Measurements from ENCODE around the gene RNU1-1. TPM values are rescaled to one million over a fixed set of nuclear protein-coding genes. Genes with fewer than 3 reads are reported as not detected.
"Not testable (repeated sequence)": the region's sequence is repeated elsewhere in the genome, so short reads cannot be mapped to it uniquely, and the experiment has no call there.

RNU1-1 gene
- total and polyA plus RNA-seq, 4 donors: under 0.01 to 16.7 (median under 0.01) TPM; not detected in 1

DNA sequence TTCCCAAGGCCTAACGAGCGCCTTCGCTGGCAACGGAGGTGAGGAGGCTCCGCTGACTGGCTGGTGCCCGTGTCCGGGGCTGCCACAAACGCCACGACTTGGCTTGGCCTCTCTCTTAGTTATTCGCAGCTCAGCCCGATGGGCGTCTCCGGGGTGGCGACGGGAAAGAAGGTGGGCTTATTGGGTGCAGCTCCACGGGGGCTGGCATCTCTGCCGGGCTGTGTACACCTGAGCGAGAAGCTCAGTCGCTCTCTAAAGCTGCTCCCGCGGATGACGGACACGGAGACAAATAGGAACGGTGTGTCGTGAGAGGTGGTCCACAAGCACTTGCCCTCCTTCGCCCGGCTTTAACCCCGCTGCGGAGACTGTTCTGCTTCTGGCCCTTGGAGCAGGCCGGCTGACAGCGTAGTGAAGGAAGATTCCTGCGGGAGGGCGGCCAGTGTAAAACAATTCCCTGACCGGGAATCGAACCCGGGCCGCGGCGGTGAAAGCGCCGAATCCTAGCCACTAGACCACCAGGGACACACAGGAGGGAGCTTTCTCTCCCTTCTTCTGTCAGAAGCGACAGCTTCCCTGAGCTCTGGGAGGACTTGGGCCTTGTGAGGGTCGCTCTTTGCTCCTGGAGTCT, 20.9 kb upstream of the RNU1-1 start:
- not testable (repeated sequence) for H3K4me1 ChIP-seq (ENCODE audit: control insufficient read depth in 4 of 4, insufficient read depth in 4 of 4, low read length in 3 of 4); H3K27me3 ChIP-seq (ENCODE audit: control insufficient read depth in 4 of 4, insufficient read depth in 4 of 4, low read length in 3 of 4); DNase-seq (ENCODE audit: low spot score); H3K4me3 ChIP-seq (ENCODE audit: low read depth in 1 of 3, low read length in 3 of 3); H3K9me3 ChIP-seq (ENCODE audit: control insufficient read depth in 4 of 4, low read length in 3 of 4); H3K27ac ChIP-seq (ENCODE audit: low read depth in 1 of 2, low read length in 2 of 2); H3K36me3 ChIP-seq (ENCODE audit: control insufficient read depth in 4 of 4, insufficient read depth in 3 of 4, low read depth in 1 of 4, low read length in 3 of 4); H3K9ac ChIP-seq (ENCODE audit: low read depth in 1 of 2, low read length in 2 of 2)
- 9% methylated on average over 32 of the region's 43 CpGs for WGBS
- TF ChIP-seq, protein P1, sequence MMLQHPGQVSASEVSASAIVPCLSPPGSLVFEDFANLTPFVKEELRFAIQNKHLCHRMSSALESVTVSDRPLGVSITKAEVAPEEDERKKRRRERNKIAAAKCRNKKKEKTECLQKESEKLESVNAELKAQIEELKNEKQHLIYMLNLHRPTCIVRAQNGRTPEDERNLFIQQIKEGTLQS (IDR thresholded peaks at IDR 0.05): peak; percentile 58

DNA sequence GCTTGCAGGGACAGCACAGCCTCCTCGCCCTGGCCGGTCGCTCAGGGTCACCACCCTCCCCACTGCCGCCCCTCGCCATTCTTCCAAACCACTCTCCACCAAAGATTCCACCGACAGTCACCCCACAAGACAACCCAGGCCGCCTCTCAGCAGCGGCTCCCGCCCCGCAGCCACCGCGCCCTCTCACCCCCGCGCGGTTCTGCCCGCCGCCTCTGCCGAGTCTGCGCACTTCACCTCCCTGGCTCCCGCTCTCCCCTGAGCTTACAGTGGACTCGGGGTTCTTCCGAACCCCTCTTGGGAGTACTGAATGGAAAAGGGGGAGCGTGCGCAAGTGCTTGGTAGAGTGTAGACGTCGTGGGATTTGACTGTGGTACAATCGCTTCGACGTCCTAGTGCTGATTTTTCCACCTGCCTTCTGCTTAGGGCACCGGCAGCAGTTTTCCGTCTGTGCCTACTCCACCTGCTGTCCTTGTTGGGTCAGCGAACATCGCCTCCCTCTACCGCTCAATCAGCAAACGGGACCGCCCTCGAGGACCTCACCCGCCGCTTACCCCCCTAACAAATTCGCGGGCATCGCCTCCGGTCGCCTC, 20.2 kb upstream of the RNU1-1 start:
- not testable (repeated sequence) for H3K9me3 ChIP-seq (ENCODE audit: control insufficient read depth in 4 of 4, low read length in 3 of 4); H3K4me1 ChIP-seq (ENCODE audit: control insufficient read depth in 4 of 4, insufficient read depth in 4 of 4, low read length in 3 of 4); DNase-seq (ENCODE audit: low spot score); H3K27me3 ChIP-seq (ENCODE audit: control insufficient read depth in 4 of 4, insufficient read depth in 4 of 4, low read length in 3 of 4); H3K36me3 ChIP-seq (ENCODE audit: control insufficient read depth in 4 of 4, insufficient read depth in 3 of 4, low read depth in 1 of 4, low read length in 3 of 4); H3K9ac ChIP-seq (ENCODE audit: low read depth in 1 of 2, low read length in 2 of 2); H3K27ac ChIP-seq (ENCODE audit: low read depth in 1 of 2, low read length in 2 of 2); H3K4me3 ChIP-seq (ENCODE audit: low read depth in 1 of 3, low read length in 3 of 3)
- WGBS: 10% methylated on average over 35 of the region's 44 CpGs

DNA sequence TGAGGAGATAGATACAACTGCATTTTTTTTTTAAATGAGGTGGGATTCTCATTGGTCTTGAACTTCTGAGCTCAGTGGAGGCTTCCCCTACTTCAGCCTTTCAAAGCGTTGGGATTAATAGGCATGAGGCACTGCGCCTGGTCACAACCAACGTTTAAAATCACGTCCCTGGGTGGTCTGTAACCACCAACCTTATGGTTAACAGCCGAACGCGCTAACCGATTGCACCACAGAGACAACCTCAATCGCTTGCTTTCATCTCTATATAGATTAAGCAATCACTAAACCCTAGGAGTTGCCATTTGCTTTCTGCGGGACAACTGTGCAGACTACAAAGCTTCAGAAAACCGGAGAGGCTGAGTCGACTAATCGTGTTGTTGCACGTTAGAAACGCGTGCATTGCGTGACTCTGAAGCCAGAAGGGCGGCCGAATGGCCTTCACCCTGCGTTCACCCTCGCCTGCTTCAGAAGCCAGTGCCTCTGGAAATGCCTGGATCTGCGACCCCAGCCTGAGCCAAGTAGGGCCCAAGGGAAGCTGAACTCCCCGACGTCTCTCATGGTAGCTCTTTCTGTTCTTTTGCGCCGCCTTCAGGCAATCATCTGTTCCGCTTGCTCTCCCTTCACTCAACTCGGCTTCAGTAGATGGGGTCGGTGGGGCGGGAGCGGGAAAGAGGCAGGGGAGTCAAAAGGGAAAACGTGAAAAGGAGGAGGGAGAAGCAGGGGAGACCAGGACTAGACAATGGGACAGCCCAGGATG, 18.3 kb upstream of the RNU1-1 start:
- WGBS: 26% methylated on average over 28 of the region's 32 CpGs
- H3K9ac ChIP-seq (ENCODE audit: low read depth in 1 of 2, low read length in 2 of 2); H3K27me3 ChIP-seq (ENCODE audit: control insufficient read depth in 4 of 4, insufficient read depth in 4 of 4, low read length in 3 of 4); H3K9me3 ChIP-seq (ENCODE audit: control insufficient read depth in 4 of 4, low read length in 3 of 4); H3K4me3 ChIP-seq (ENCODE audit: low read depth in 1 of 3, low read length in 3 of 3); H3K27ac ChIP-seq (ENCODE audit: low read depth in 1 of 2, low read length in 2 of 2); DNase-seq (ENCODE audit: low spot score); H3K4me1 ChIP-seq (ENCODE audit: control insufficient read depth in 4 of 4, insufficient read depth in 4 of 4, low read length in 3 of 4); H3K36me3 ChIP-seq (ENCODE audit: control insufficient read depth in 4 of 4, insufficient read depth in 3 of 4, low read depth in 1 of 4, low read length in 3 of 4): not testable (repeated sequence)

DNA sequence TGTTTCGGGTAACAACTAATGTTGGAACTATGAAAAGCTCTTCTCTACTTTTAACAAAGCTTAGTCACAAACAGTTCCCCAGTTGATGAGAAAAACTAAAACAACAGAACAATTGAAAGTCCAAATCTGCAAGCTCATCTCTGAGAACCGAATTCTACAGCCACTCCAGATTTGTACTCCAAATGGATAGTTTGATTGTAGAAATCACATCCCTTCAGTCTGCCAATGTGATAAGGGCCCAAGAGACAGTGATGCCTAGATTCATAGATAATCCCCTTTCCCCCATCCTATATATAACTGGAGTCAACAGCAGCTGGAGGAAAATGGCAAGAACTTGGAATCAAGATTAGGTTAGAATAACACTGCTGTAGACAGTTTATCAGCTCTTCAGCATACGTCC, 14.3 kb upstream of the RNU1-1 start:
- not testable (repeated sequence) for H3K4me3 ChIP-seq (ENCODE audit: low read depth in 1 of 3, low read length in 3 of 3); H3K27ac ChIP-seq (ENCODE audit: low read depth in 1 of 2, low read length in 2 of 2); H3K9ac ChIP-seq (ENCODE audit: low read depth in 1 of 2, low read length in 2 of 2); H3K9me3 ChIP-seq (ENCODE audit: control insufficient read depth in 4 of 4, low read length in 3 of 4); H3K36me3 ChIP-seq (ENCODE audit: control insufficient read depth in 4 of 4, insufficient read depth in 3 of 4, low read depth in 1 of 4, low read length in 3 of 4); H3K4me1 ChIP-seq (ENCODE audit: control insufficient read depth in 4 of 4, insufficient read depth in 4 of 4, low read length in 3 of 4); H3K27me3 ChIP-seq (ENCODE audit: control insufficient read depth in 4 of 4, insufficient read depth in 4 of 4, low read length in 3 of 4); DNase-seq (ENCODE audit: low spot score)
- 84% methylated on average over 3 of the region's 3 CpGs for WGBS

DNA sequence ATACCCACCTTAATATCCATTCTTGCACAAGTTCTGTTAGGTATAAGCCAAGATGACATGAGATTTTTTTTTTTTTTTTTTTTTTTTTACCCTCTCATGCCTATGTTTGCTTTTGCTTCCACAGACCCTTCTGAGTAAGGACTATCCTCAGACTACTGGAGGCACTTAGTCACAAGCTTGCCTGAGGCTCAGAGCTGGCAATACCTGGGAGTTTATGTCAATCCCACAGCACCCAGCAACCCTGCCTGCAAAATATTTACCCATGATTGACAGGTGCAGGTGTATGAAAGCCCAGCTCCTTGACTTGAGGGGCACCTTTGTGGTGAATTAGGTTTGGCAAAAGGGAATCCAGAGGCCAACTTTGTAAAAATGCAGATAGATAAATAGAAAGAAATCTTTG, 11.7 kb upstream of the RNU1-1 start:
- not testable (repeated sequence) for H3K27ac ChIP-seq (ENCODE audit: low read depth in 1 of 2, low read length in 2 of 2); H3K9me3 ChIP-seq (ENCODE audit: control insufficient read depth in 4 of 4, low read length in 3 of 4); H3K4me3 ChIP-seq (ENCODE audit: low read depth in 1 of 3, low read length in 3 of 3); H3K27me3 ChIP-seq (ENCODE audit: control insufficient read depth in 4 of 4, insufficient read depth in 4 of 4, low read length in 3 of 4); H3K4me1 ChIP-seq (ENCODE audit: control insufficient read depth in 4 of 4, insufficient read depth in 4 of 4, low read length in 3 of 4); H3K36me3 ChIP-seq (ENCODE audit: control insufficient read depth in 4 of 4, insufficient read depth in 3 of 4, low read depth in 1 of 4, low read length in 3 of 4); H3K9ac ChIP-seq (ENCODE audit: low read depth in 1 of 2, low read length in 2 of 2); DNase-seq (ENCODE audit: low spot score)

DNA sequence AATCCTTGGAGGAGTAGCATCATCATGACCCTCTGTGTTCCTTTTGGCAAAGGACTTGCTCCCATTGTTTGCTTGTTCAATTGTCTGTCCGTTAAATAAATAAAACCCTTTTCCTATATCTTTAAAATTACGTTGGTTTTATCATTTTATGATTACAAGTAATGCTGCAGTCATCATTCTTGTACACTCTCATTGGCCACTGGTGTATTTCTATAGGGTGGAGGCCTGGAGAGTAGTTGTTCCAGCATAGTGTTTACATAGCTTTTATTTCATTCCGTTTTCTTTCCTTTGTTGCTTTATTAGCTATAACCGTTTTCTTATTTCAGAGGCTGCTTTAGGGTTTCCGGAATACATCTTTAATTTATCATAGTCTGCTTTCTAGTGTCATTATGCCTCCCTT, 7.6 kb upstream of the RNU1-1 start:
- not testable (repeated sequence) for H3K4me3 ChIP-seq (ENCODE audit: low read depth in 1 of 3, low read length in 3 of 3)

More for the DNA sequence above, 7.6 kb upstream of the RNU1-1 start:
- WGBS: 73% methylated on average over 5 of the region's 5 CpGs
- H3K4me1 ChIP-seq (ENCODE audit: control insufficient read depth in 4 of 4, insufficient read depth in 4 of 4, low read length in 3 of 4); H3K27me3 ChIP-seq (ENCODE audit: control insufficient read depth in 4 of 4, insufficient read depth in 4 of 4, low read length in 3 of 4); H3K9ac ChIP-seq (ENCODE audit: low read depth in 1 of 2, low read length in 2 of 2); H3K9me3 ChIP-seq (ENCODE audit: control insufficient read depth in 4 of 4, low read length in 3 of 4); H3K27ac ChIP-seq (ENCODE audit: low read depth in 1 of 2, low read length in 2 of 2); H3K36me3 ChIP-seq (ENCODE audit: control insufficient read depth in 4 of 4, insufficient read depth in 3 of 4, low read depth in 1 of 4, low read length in 3 of 4); DNase-seq (ENCODE audit: low spot score): not testable (repeated sequence)

All from liver (tissue), 9 donors.